Astrocyte of the spinal cord (primary cell): ENCODE results near the gene ZSCAN29.

Source experiments
- DNase-seq: peaks from one replicate; pipeline ENCODE4 v3.0.0; 2011; ENCODE audit warnings: low read depth, low spot score
- H3K4me3 ChIP-seq: 2 replicates; pipeline ENCODE4 v1.5.1; 2011; ENCODE audit warnings: low read depth, mild to moderate bottlenecking, low read length, moderate library complexity
- CTCF ChIP-seq: IDR thresholded peaks from 2 replicates; pipeline ENCODE4 v1.5.1; 2012; ENCODE audit warnings: low read depth, mild to moderate bottlenecking, low read length, inconsistent platforms
- in situ Hi-C: cut with HindIII; loops from 2 replicates; pipeline ENCODE4 v1.10.0; 2017; ENCODE audit warnings: low sequenced_read_pairs

ZSCAN29 gene

GRCh38 chr15:43329217-43329959 is 41.5 kb downstream of the ZSCAN29 start:
- TF ChIP-seq CTCF, result no peak

GRCh38 chr15:43325039-43325684 is 45.7 kb downstream of the ZSCAN29 start:
- in situ Hi-C loops, result no loop called here
- H3K4me3 ChIP-seq, result no peak overlapping the region
- no peak for DNase-seq
- no peak for TF ChIP-seq CTCF

More at GRCh38 chr15:43329217-43329959, 41.5 kb downstream of the ZSCAN29 start:
- peak; percentile 53 for DNase-seq
- in situ Hi-C loops, result no loop called here
- peak overlapping the region; percentile 72 for H3K4me3 ChIP-seq

- no peak overlapping the region for H3K4me3 ChIP-seq
- in situ Hi-C loops, result no loop called here
- TF ChIP-seq CTCF, result no peak
- DNase-seq, result no peak
These were observed 51.7 kb downstream of the ZSCAN29 start for GRCh38 chr15:43318990-43319771.

- H3K4me3 ChIP-seq, result no peak overlapping the region
- in situ Hi-C loops, result no loop called here
- peak; percentile 2 for DNase-seq
- no peak for TF ChIP-seq CTCF
These were observed 53.2 kb downstream of the ZSCAN29 start for GRCh38 chr15:43317566-43318184.

GRCh38 chr15:43316971-43317346 is 53.9 kb downstream of the ZSCAN29 start:
- TF ChIP-seq CTCF, result no peak
- no peak overlapping the region for H3K4me3 ChIP-seq
- DNase-seq, result no peak
- in situ Hi-C loops, result no loop called here
